ACHN (cell line): Measurements from ENCODE around the gene ABHD3.
"Not testable (repeated sequence)": the region's sequence is repeated elsewhere in the genome, so short reads cannot be mapped to it uniquely, and the experiment has no call there.

Source experiments
- DNase-seq: peaks from one replicate; pipeline ENCODE4 v3.0.0-alpha.2; 2015
- in situ Hi-C: cut with HindIII; loops from 2 replicates; pipeline ENCODE4 v1.10.0; 2017; ENCODE audit warnings: low sequenced_read_pairs, low pct_ligation_motif_present, low pct_unique_long_range_greater_than_20kb

The ABHD3 gene

GRCh38 chr18:21714474-21714873 is 9.9 kb upstream of the ABHD3 start:
- in situ Hi-C loops = no loop called here

DNA sequence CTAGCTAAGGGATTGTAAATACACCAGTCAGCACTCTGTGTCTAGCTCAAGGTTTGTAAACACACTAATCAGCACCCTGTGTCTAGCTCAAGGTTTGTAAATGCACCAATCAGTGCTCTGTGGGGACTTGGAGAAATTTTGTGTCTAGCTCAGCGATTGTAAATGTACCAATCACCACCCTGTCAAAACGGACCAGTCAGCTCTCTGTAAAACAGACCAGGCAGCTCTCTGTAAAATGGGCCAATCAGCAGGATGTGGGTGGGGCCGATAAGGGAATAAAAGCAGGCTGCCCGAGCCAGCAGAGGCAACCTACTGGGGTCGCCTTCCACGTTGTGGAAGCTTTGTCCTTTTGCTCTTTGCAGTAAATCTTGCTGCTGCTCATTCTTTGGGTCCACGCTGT is 2.6 kb upstream of the ABHD3 start:
- DNase-seq, in situ Hi-C loops: not testable (repeated sequence)

More at GRCh38 chr18:21714474-21714873, 9.9 kb upstream of the ABHD3 start:
- DNase-seq = no peak

GRCh38 chr18:21706386-21706865 is 1.9 kb upstream of the ABHD3 start:
- in situ Hi-C loops = no loop called here
- no peak for DNase-seq

DNA sequence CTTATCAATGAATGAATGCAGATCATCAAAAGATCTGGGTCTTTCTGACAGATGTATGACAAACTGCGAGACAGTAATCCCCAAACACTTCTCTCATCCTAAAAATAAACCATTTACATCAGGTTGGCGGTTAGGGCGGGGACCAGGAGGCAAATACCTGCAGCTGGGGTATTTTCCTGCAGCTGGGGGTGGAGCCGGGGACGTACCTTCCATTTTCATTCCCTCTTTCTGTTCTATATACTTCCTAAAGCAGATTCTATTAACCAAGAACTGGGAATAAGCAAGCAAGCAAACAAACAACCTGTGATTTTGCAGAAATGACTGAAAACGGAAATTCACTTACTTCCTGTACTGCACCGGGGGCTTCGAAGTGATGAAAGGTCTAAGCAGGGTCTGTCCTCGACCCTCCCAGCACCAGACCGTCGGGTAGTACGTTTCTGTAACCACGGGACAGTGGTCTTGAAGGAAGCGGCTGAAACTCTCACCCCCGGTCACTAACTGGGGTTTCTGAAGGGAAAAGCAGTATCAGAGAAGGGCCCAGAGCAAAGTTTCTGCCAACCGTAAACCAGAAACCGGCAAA is 1.2 kb downstream of the ABHD3 start:
- in situ Hi-C loops = no loop called here
- peak; percentile 5 for DNase-seq

DNA sequence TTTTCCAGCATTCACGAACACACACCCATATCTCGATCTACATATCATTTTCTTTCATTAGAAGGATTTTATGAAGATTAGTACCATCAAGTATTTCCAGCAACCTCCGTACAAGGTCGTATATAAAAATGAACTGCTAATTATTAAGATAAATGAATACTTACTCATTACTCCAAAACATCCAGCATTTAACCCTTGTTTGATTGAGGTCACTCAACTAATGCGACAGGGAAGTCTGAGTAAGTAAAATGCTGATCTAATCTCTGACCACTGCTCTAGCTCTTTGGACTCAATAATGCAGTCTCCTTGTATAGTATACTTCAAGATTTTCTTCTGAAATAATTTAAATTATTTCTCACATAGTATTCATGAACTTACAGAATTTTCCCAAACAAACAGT is 2.0 kb downstream of the ABHD3 start:
- in situ Hi-C loops = no loop called here
- DNase-seq = no peak

- no peak for DNase-seq
- in situ Hi-C loops = no loop called here
These were observed 3.0 kb downstream of the ABHD3 start for GRCh38 chr18:21701621-21702020.

- in situ Hi-C loops = no loop called here
- DNase-seq = no peak
These were observed 4.0 kb downstream of the ABHD3 start for GRCh38 chr18:21700528-21701075.

DNA sequence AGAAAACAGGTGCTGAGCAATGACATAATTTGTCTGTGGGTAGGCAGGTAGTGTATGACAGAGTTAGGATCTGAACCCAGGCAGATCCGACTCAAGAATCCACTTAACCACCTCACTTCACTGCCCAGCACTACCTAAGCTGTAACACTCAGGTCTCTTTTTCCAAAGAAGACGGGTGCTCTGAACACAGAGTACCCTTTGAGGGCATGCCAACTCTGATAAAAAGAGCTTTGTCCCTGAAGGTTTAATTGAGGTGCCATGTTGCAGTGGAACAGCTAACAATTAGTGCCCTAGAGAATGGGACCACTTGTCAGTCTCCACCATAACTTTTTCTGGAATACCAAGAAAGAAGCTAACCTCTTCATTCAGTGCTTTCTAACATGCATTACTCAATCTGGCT is 11.3 kb downstream of the ABHD3 start:
- in situ Hi-C loops = no loop called here
- no peak for DNase-seq

DNA sequence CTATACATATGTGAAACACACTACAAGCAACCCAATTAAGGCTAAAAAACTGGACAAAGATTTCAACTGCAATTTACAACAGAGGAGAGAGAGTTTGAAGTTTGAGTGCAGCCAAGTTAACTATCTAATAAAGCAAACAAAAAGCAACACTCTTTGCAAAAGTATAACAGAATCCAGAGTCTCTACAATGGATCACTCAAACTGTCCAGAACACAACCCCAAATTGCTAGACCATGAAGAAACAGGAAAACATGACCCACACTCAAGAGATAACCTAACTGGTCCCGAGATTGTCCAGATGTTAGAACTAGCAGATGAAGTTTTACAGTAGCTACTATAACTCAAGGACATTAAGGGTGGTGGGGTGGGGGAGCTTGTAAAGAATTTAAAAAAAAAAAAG is 14.8 kb downstream of the ABHD3 start:
- no peak for DNase-seq
- in situ Hi-C loops = no loop called here

DNA sequence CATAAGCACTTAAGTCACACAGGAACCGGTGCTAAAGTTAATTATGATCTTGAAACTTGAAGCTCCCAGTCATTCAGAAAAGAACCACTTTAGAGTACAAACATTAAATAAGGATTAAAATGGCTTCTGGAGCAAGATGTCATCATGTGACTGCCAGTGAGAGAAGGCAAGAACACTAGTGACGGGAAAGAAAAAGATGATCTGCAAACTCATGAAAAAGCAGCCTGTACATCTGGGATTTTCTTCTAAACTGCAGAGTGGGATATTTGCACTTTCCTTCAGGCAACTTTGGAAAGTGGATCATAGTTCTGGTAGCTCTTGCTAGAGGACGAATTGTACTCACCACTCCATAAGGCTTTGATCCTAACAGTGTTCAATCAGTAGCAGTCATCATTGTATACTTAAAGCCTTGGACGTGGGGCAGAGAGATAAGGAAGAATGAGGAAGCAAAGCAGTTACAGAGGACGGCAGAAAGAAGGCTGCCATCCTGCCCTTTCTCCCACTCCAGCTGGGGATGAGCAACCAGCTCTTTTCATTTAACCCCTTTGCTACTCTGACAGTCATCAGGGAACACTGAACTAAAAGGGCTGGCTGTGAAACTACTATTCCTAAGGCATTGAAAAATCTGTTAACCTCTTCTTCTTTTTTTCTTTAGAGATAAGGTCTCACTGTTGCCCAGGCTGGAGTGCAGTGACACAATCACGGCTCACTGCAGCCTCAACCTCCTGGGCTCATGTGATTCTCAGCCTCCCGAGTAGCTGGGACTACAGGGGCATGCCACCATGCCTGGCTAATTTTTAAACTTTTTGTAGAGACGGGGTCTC is 18.1 kb downstream of the ABHD3 start:
- DNase-seq = no peak
- in situ Hi-C loops = no loop called here

GRCh38 chr18:21685556-21685981 is 19.0 kb downstream of the ABHD3 start:
- DNase-seq, in situ Hi-C loops: not testable (repeated sequence)

GRCh38 chr18:21684731-21685130 is 19.8 kb downstream of the ABHD3 start:
- in situ Hi-C loops = no loop called here
- no peak for DNase-seq

- in situ Hi-C loops = no loop called here
- peak; percentile 79 for DNase-seq
These were observed 22.1 kb downstream of the ABHD3 start for GRCh38 chr18:21682371-21683051.

GRCh38 chr18:21680161-21680560 is 24.4 kb downstream of the ABHD3 start:
- in situ Hi-C loops = no loop called here
- no peak for DNase-seq

GRCh38 chr18:21678859-21679258 is 25.7 kb downstream of the ABHD3 start:
- no peak for DNase-seq
- in situ Hi-C loops = no loop called here

GRCh38 chr18:21675354-21675753 is 29.2 kb downstream of the ABHD3 start:
- peak; percentile 20 for DNase-seq
- in situ Hi-C loops = not testable (repeated sequence)

GRCh38 chr18:21672521-21673267 is 31.9 kb downstream of the ABHD3 start:
- peak; percentile 73 for DNase-seq
- in situ Hi-C loops = no loop called here

DNA sequence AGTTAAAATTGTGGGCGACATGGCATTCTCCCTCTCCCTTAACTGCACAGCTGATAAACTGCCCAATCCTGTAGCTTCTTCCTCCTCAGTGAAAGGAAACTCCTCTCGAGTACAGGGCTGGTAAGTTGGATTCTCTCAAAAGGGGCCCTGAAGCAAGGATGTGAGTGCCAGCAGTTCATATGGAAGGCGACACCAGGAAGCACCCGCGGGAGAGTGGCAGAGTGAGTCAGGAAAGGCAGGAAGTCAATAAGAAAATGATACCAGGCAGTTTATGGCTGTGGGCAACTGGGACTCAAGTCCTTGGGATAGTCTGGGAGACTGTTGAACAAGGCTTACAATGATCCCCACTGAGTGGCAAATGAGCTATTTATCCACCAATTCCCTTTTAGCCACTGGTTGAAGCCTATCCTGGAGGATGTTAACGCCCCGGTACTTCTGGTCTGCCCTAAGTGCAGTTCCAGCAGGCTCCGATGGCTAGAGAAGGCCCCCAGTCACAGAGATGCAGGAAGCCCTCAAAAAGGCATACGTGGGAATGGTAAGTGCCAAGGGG is 34.8 kb downstream of the ABHD3 start:
- DNase-seq = peak; percentile 22
- in situ Hi-C loops = no loop called here
